Uterus (tissue), 2 donors: ENCODE measurements around the gene OR10P1.

Source experiments
- POLR2A ChIP-seq, 2 donors: fragments of 450-650 bp; IDR thresholded peaks; one replicate each; pipeline ENCODE4 v1.6.1; 2016; ENCODE audit warnings: antibody characterized with exemption in 2 of 2, mild to moderate bottlenecking in 1 of 2, moderate library complexity in 1 of 2
- TF ChIP-seq, protein P1 (sequence below), 4 experiments: fragments of 200-600 bp in 2 of 4; fragments of 450-650 bp in 2 of 4; sonication (generic) in 2 of 4; IDR thresholded peaks; one replicate each; pipeline ENCODE4 v1.5.1; 2016 to 2019; ENCODE audit warnings: antibody characterized with exemption in 4 of 4, mild to moderate bottlenecking in 2 of 4, moderate library complexity in 1 of 4

DNA sequence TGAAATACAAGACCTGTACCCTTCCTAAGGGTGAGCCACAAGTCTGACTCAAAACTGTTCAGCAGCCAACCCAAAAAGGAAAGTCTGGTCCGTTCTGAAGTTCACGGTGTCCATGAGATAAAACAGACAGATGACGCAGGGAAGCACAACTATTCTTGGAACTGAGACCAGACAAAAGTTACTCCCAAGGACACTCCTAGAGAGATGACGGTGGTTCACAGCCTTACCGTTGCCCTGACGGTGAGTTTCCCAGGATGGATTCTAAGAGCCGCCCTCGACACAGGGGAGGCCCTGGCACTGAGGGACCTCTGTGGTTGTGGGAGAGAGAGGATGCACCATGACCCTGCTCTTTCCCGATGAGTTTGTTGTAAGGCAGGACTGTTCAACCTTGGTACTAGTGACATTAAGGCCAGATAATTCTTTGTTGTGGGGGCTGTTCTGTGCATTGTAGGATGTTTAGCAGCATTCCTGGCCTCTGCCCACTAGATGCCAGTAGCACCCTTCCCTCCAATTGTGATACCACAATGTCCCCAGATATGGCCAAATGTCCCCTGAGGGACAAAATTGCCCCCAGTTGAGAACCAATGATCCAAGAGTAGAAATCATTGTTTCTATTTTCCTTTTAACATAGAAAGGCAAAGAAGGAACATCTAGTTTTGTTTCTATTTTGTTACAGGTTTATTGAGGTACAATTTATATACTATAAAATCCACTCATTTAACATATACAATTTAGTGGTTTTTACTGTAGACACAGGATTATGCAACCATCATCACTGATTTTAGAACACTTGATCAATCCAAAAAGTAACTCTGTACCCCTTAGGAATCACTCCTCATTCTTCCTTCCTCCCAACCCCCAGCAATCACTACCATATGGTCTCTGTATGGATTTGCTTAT lies 23.0 kb downstream of the OR10P1 start:
- TF ChIP-seq POLR2A (IDR thresholded peaks at IDR 0.05) = no peak
- TF ChIP-seq, protein P1, sequence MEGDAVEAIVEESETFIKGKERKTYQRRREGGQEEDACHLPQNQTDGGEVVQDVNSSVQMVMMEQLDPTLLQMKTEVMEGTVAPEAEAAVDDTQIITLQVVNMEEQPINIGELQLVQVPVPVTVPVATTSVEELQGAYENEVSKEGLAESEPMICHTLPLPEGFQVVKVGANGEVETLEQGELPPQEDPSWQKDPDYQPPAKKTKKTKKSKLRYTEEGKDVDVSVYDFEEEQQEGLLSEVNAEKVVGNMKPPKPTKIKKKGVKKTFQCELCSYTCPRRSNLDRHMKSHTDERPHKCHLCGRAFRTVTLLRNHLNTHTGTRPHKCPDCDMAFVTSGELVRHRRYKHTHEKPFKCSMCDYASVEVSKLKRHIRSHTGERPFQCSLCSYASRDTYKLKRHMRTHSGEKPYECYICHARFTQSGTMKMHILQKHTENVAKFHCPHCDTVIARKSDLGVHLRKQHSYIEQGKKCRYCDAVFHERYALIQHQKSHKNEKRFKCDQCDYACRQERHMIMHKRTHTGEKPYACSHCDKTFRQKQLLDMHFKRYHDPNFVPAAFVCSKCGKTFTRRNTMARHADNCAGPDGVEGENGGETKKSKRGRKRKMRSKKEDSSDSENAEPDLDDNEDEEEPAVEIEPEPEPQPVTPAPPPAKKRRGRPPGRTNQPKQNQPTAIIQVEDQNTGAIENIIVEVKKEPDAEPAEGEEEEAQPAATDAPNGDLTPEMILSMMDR (IDR thresholded peaks at IDR 0.05) = peak in 3 of 4 experiments; percentile 25 to 48 (median 42)
